T-helper 2 cell treated with Interferon-gamma antibody and Interleukin-4, amounts not matched to agents 100 ng/mL and 5 ng/mL, for 36 hours (primary cell): ENCODE results near the gene MED26. TPM values are rescaled to one million over a fixed set of nuclear protein-coding genes. Genes with fewer than 3 reads are reported as not detected.

ENCODE experiments used
- intact Hi-C: fragments of 100-400 bp; cut with micrococcal nuclease; formaldehyde crosslinking; loops from one replicate; pipeline ENCODE4 v1.15.1; 2023
- total RNA-seq: library from RNA; stranded (reverse); gene quantifications from 2 replicates; pipeline ENCODE4 v1.2.3, GENCODE V29; 2022

The MED26 gene
- total RNA-seq, 1 donor from 2014 or later, result 15.8 TPM

GRCh38 chr19:16591803-16592556 is 36.0 kb downstream of the MED26 start:
- intact Hi-C loops, result no loop called here

DNA sequence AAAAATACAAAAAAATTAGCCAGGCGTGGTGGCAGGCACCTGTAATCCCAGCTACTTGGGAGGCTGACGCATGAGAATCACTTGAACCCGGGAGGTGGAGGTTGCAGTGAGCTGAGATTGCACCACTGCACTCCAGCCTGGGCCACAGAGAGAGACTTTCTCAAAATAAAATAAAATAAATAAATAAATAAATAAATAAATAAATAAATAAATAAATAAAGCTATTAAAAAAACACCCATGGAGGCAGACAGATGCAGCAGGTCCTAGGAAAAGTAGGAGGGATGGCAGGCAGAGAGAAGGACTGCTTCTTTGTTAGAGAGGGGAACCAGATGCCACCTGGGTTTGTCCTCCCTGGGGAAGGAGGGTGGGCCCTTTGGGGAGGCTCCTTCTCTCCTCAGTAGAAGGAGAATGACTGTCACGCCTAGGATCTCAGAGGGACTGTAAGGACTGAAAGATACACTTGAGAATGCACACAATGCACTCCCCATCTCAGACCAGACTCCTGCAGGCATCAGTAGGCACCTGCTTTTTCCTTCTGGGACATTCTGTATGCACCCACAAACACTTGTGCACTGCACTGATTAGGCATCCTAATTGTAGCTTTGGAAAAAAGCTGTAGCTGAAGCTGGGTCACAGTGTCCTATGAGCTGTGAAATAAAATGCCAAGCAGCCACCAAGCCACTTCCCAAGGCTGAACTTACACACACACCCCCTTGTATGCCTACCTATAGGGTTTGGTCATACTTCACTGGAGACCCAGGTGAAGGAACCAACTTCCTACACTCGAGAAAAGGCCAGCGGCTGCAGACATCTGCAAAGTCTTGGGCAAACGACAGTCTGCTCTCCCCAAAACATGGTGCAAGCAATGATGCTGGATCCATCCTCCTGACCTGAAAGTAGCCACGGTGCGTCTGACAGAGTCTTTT is 36.9 kb downstream of the MED26 start:
- intact Hi-C loops, result no loop called here

GRCh38 chr19:16589917-16590316 is 38.1 kb downstream of the MED26 start:
- intact Hi-C loops, result loop anchor here (10.0 kb wide), 1 partner anchor 225 kb away; no protein-coding TSS in a partner anchor

DNA sequence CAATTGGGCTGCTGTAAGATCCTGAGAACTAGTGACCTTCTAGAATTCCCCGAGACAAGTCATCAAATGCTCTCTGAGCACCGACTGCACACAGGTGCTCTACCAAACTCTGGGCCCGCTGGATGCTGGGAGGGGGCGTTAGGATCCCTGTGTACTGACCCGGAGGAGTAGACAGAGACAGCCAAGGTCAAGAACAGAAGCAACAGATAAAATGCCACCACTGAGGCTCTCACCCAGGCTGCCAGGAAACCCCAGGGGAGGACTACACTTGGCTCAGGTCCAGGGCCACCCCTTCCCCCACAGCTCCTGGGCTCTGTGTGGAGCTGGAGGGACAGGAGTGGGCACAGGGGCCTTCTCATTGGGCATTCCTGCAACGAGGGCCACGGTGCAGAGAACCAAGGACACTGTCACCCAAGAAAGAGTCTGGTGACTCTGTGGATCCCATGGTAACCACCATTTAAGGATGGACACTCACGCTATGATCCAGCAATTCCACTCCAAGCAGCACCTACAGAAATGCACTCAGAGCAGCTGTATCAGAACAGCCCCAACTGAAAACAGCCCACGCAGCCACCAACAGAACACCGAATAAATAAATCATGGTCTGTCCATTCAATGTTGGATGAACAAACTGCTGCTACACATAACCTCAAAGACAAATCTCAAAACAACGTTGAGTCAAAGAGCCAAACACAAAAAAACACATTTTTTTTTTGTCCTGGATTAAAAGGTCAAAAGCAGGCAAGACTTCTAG is 39.0 kb downstream of the MED26 start:
- intact Hi-C loops, result loop anchor here (10.0 kb wide), 1 partner anchor 224 kb away; no protein-coding TSS in a partner anchor

DNA sequence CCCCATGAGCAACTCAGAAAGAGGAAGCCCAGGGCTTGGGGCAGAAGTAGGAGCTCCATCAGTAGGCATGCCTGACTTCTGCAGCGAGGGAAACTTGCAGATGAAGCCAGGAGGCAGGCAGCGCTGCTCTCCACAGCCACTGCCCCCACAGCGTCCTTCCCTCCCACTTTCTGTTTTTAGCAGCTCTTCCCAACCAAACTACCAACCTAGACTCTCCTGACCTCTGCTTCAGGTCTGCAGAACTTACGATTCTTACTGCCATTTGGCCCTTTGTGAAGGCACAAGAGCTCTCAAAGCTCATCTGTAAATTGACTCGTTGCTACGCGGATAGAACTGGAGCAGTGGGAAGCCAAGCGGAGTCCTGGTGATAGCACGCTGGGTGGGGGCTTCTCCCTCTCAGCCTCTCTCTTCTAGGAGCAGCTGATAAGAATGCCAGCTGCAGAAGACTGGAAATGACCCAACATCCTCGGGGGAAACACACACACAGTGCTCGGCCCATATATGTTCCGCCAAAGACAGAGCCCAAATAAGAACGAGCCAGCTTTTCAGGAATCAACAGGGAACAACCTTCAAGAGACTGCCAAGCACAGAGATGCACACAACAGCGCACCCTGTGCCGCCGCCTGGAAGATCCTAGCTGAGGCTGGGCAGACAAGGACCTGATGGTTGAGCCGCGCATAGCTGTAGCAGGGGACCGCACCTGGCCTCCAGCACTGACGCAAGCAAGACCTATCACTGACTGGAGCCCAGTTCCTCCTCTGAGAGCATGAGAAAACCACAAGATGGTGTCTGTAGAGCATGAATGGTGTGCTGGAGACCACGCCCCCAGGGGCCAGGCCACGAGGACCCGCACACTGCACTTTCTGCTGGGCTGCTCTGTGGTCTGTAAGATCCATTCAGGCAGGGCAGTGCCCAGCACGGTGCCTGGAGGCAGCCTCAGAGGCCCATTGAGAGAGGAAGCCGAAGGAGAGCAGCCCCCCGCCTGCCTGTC is 39.9 kb downstream of the MED26 start:
- intact Hi-C loops, result loop anchor here (10.0 kb wide), 1 partner anchor 223 kb away; no protein-coding TSS in a partner anchor

- intact Hi-C loops, result loop anchor here (10.0 kb wide), 1 partner anchor 222 kb away; no protein-coding TSS in a partner anchor
Measured at GRCh38 chr19:16586991-16587832, 40.8 kb downstream of the MED26 start.

GRCh38 chr19:16586477-16586871 is 41.5 kb downstream of the MED26 start:
- intact Hi-C loops, result loop anchor here (10.0 kb wide), 1 partner anchor 222 kb away; no protein-coding TSS in a partner anchor

GRCh38 chr19:16585808-16586476 is 42.1 kb downstream of the MED26 start:
- intact Hi-C loops, result loop anchor here (2.0 to 10.0 kb wide), 2 partner anchors 19 to 221 kb away; no protein-coding TSS in a partner anchor

DNA sequence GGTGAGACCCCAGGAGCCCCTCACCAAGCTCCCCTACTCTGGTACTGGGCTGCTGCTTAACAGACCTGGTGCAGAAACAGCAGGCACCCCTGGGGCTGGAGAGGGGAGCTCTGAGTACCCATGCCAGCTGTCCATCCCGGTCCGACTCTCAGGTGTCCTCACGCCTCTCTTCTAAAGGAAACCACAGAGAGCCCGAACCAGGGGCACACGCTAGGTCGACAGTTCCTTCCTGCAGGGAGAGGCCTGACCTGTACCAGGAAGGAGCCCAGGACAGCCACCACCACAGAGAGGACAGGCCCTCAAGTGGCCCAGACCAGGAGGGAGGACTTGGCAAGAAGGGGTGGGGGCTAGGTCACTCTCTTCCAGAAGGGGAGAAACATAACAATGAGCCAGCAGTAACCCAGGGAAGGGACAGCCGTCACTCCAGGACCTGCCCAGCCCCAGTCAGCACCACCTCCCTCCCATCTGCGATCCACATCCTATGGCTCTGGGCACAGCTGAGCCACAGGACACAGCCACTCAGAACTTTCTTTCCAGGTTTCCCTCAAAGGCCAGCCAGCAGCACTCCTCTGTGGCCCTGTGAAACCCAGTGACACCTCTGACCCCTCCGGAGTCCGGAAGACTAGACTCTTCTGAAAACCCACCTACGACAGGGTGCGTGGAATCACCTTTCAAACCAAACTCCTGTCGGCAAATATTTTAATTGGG is 42.8 kb downstream of the MED26 start:
- intact Hi-C loops, result loop anchor here (2.0 to 10.0 kb wide), 2 partner anchors 18 to 220 kb away; no protein-coding TSS in a partner anchor

DNA sequence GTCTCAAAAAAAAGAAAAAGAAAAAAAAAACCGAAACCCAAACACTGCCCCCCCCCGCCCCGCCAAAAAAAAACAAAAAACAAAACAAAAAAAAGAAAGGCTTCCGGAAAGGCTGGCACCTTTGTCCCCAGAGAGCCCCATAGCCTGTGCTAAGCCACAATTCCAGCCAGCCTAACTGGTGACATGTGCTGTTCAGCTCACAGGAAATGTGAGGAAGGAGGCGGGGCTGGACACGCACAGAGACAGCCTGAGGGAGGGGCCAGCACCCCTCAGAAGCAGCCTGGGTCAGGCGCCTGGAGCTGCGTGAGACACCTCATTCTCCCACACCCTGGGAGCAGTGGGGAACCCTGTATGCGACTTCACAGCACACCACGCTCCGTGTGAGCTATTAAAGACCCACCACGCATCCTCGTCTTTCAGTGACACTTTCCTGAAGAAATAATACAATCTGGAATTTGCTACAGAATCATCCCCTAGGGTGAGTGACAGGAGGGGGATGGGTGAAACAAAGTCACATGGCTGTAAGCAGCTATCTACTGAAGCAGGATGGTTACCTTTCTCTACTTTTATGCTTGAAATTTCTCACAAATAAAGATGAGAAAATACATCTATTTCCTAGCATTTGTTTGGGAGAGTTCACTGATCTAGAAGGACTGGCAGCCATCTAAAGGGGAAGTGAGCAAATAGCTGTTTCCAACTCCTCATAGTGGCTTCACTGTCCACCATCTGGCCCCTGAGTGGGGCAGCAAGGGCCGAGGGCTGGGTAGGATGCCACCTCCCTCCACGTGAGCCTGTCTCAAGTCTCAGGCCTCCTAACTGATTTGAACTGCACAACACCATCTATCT is 43.5 kb downstream of the MED26 start:
- intact Hi-C loops, result loop anchor here (1.0 to 10.0 kb wide), 6 partner anchors 10 to 220 kb away; partner anchors contain the start of genes CHERP, MED26 and SLC35E1

- intact Hi-C loops, result loop anchor here (10.0 kb wide), 1 partner anchor 218 kb away; no protein-coding TSS in a partner anchor
Measured at GRCh38 chr19:16582486-16583261, 45.3 kb downstream of the MED26 start.

- intact Hi-C loops, result loop anchor here (10.0 kb wide), 1 partner anchor 217 kb away; no protein-coding TSS in a partner anchor
Measured at GRCh38 chr19:16581971-16582343, 46.0 kb downstream of the MED26 start.

DNA sequence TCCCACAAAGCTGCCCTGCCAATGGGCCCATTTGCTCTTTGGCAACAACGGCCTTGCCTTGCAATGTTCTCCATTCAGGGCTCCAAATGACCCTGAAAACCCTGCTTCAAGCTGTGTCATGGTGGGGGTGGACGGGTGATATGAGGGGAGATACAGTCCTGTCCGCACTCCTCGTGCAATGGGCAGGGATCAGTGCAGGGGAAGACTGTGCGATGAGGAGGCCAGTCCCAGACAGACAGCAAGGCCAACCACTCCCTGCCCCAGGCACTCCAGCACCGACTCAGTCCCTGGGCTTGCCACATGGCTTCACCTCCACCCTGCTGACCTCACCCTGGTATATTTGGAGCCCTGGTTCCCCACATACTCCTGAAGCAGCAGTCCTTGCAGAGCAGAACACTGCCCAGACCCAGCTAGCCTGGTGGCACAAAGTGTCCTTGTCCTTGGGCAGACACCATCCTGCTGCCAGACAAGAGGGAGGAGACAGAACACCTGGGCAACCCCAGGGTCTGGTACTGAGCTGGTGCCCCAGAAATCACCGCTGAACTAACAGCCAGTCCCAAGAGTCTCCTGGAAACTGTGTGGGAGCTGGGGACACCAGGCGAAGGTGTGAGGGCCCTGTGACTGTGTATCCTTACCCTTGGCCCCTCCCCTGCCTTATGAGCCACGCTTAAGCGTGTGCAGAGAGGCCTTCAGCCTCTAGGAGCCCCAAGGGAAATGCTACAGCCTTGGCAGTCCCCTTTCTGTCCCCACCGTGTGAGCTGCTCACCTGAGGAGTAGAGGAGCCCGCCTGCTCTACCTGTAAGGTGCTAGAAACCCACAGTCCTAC is 46.6 kb downstream of the MED26 start:
- intact Hi-C loops, result loop anchor here (10.0 kb wide), 1 partner anchor 217 kb away; no protein-coding TSS in a partner anchor

DNA sequence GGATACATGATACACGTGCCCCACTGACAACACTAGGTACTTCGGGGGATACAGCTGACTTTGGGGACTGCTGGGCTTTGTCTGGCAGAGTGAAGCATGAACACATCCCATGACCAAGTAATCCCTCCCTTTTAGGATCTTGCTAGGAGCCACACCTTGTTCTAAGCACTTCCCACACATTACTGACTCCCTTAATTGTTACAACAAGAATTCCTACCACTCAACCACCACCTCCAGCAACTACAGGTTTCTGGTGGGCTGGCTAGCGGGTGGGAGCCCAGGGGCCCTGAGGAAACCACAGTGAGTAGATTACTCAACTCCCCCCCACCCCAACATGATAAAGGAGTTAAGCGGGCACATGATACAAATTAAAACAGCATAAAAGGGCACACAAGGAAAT is 48.6 kb downstream of the MED26 start:
- intact Hi-C loops, result no loop called here

- intact Hi-C loops, result no loop called here
Measured at GRCh38 chr19:16577531-16577985, 50.4 kb downstream of the MED26 start.
